ENCODE data around the gene MAML1.
"Not testable (repeated sequence)": the region's sequence is repeated elsewhere in the genome, so short reads cannot be mapped to it uniquely, and the experiment has no call there.

The MAML1 gene

GRCh38 chr5:179732412-179732917, at the start of gene MAML1:
Gene MAML1, plus strand, starts transcription at chr5:179732822. Its CDS starts 291 bp downstream, at chr5:179733113.
- peak; percentile 100 for DNase-seq

DNA sequence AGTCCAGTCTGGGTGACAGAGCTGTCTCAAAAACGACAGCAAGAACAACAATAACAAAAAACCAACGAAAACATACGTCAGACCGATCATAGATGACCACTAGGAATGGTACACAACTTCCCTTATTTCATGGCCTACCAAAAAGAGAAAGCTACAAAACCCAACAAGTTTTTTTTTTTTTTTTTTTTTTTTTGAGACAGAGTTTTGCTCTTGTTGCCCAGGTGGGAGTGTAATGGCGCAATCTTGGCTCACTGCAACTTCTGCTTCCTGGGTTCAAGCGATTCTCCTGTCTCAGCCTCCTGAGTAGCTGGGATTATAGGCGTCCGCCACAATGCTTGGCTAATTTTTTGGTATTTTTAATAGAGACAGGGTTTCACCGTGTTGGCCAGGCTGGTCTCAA, 43.4 kb upstream of the MAML1 start:
- DNase-seq: not testable (repeated sequence)

DNA sequence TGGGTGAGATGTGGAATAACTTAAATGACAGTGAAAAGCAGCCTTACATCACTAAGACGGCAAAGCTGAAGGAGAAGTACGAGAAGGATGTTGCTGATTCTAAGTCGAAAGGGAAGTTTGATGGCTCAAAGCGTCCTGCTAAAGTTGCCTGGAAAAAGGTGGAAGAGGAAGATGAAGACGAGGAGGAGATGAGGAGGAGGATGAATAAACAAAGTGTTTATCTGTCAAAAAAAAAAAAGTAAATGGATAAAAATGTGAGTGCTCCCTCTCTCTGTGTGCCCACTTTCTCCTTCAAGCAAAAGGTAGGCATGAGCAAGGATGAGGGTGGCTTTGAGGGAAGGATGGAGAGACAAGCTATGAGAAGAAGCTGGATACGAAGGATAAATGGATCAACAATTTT, 38.1 kb upstream of the MAML1 start:
- DNase-seq: no peak

DNA sequence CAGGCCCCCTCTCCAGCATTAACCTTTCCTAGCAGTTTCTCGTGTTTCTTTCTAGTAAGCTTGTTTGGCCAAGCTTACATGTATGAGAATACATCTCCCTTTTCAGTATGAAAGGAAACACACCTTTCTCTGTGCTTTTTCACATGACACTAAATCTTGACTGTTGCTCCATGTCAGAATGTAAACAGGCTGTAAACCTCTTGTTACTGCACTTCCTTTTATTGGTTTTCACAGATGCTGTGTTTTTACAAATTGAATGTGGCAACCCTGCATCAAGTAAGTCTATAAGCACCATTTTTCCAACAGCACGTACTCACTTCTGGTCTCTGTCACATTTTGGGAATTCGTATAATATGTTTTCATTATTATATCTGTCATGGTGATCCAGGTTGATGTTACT, 36.0 kb upstream of the MAML1 start:
- DNase-seq: no peak

- DNase-seq: no peak
Observed at GRCh38 chr5:179697108-179697507, 35.5 kb upstream of the MAML1 start.

DNA sequence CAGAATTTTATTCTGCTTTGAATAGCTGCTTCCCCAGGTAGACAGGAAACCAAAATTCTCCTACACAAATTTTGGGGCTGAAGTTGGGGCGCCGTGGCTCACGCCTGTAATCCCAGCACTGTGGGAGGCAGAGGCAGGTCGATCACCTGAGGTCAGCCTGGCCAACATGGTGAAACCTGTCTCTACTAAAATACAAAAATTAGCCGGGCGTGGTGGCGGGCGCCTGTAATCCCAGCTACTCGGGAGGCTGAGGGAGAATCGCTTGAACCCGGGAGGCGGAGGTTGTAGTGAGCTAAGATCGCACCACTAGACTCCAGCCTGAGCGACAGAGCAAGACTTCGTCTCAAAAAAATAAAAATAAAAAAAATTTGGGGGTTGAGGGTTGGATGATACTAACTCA, 35.1 kb upstream of the MAML1 start:
- DNase-seq: not testable (repeated sequence)

- peak; percentile 100 for DNase-seq
Observed at GRCh38 chr5:179697993-179698934, 34.4 kb upstream of the MAML1 start.

DNA sequence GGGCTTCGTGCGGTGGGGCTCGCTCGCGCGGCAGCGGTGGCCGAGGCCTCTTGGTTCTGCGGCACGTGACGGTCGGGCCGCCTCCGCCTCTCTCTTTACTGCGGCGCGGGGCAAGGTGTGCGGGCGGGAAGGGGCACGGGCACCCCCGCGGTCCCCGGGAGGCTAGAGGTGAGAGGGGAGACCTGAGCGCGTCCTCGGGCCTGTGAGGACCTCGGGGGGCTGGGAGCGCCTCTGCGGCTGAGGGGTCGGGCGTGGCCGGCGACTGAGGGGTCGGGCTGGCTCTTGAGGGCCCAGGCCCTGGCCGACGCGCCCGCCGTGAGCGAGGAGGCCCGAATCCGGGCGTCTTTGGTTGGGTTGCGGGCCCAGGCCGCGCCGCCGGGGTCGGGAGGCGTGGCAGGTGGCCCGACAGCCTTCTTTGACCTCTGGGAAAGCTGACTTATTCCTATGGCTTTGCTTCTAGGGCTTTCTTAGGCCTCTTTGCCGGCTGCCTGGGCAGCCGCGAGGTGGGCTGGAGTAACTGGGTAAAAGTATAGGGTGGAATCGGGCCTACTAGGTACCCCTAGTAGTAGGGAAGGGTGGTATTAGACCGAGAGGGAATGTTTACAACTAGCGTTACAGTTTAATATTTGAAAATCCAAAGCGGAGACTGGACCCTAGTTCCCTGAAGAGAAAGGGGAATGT, 33.5 kb upstream of the MAML1 start, which contains the start of gene CANX:
CANX (plus strand) TSS at position 33 of the 681 bp plus-strand sequence. CDS start 6,715 bp downstream, outside the sequence.
- DNase-seq: no peak

- peak; percentile 28 for DNase-seq
Observed at GRCh38 chr5:179699616-179700237, 32.9 kb upstream of the MAML1 start.

DNA sequence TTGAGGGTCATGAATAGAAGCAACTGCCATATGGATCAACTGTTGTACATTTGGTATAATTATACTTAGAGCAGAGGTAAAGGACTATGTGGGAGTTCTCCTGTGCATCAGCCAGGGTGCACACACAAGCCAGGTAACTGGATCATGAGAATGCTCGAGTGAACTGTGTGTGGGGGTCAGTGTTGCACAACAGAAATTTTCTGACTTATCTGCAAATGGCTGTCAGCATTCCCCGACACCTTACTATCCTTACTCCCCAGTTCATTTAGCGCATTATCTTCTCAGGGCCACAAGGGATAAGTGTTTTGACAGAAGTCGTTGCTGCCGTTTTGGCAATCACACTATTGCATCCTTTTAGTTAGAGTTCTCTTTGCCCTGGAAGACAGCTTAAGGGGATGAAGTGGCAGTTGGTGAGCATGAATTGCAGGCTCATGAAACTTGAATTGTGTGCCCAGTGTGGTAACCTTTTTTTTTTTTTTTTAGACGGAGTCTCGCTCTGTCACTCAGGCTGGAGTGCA, 32.2 kb upstream of the MAML1 start:
- DNase-seq: no peak

DNA sequence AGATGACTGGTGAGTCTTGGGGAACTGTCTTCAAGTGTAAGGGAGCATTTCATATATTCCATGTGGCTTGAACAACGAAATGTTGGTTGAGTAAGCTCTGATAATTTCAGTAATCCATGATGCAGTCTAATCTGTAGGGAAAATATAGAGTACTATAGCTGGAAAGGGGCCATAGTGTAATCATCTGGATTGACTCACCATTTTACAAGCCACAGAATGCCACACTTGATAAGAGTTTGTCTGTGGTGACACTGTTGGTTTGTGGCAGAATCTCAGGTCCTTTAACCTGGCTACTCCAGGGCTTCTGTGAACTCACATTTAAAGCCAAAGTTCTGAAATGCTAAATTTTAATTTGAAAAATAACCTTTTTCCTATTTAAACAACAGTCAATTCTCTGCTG, 16.3 kb upstream of the MAML1 start:
- no peak for DNase-seq

- no peak for DNase-seq
Observed at GRCh38 chr5:179720222-179720621, 12.4 kb upstream of the MAML1 start.

DNA sequence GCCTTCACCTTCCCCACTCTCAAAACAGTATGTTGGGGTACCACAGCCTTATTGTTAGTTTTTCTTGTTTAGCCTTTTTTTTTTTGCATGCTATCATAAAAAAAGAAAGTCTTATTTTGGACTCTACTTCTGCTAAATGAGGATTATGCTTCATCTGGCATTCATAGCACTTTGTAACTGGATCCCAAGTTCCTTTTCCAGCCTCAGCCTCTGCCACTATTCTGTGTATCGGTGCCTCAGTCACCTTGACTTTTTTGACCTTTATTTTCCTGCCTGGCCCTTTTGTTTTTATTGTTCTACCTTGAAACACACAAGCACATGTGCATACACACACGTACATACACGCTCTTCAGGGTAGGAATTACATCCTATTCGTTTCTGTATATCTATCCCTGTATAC, 8.5 kb upstream of the MAML1 start:
- DNase-seq: no peak

DNA sequence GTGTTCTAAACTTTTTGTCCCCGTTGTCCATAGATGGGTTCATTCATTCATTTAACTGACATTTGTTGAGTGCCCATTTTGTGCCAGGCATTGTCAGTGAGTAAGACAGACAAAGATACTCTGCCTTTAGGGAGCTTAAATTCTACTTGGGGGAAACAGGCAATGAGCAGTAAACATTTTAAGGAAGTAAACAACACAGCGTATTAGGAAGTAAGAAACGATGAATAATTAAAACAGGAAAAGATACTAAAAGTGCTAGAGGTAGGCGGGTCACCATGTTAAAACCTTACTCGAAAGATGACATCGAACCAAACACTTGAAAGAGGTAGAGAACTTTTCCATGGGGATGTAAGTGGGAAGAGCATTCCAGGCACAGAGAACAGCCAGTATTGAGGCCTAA, 5.5 kb upstream of the MAML1 start:
- no peak for DNase-seq

DNA sequence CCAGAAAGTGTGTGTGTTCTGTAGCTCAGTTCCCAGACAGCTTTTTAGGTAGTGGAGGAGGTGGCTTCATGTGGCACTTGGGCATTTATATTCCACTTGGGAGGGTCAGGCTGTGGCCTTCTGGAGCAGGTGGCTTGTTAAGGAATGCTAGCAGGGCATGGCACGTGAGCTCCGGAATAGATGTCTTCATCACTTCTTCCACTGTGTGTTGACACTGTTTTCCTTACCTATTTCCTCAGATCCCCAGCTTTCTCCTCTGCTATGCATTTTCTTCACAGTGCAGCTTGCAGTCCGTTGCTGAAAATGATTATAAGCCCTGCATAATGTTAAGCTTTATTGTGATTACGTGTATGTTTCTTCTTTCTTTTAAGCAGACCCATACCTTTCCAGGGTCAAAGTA, 3.3 kb upstream of the MAML1 start:
- no peak for DNase-seq

GRCh38 chr5:179729727-179730126, 2.9 kb upstream of the MAML1 start:
- no peak for DNase-seq

DNA sequence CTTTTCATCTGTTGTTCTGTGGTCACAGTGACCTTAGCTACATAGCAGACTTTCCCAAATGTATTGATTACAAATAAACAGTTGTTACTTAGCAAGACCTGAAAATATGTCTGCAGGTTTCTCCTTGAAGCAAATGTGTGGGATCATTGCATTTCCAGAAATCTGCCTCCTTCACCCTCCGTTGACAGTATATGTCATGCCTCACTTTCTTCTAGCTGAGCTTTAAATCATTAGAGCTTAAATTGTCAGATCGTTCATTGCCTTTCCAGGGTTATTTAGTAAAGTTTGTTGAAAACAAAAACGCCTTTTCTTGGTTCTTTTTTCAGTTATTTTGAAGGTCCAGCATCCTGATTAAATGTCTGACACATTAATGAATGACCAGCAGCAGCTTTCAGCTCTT, 2.3 kb upstream of the MAML1 start:
- no peak for DNase-seq

- no peak for DNase-seq
Observed at GRCh38 chr5:179730852-179731251, 1.8 kb upstream of the MAML1 start.

DNA sequence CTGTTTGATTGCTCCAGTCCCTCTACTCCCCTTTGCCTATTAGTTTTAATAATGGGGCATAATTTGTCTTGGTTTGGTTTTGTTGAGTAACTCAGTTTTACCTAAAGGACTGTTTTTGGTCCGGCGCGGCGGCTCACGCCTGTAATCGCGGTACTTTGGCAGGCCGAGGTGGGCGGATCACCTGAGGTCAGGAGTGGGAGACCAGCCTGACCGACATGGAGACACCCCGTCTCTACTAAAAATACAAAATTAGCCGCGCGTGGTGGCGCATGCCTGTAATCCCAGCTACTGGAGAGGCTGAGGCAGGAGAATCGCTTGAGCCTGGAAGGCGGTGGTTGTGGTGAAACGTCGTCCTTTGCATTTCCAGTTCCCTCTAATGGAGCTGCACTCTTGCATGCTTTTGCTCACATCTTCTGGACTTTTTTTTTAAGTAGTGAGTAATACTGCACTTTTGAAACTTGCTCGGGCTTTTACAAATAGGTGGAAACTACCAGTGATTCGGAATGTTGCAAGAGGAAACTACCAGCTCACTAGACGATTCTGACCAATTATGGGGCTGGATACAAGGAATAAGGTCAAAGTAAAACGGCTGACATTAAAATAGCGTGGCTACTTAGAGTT, 721 bp upstream of the MAML1 start:
- DNase-seq: no peak

GRCh38 chr5:179732918-179733771, 523 bp downstream of the MAML1 start:
- peak; percentile 12 for DNase-seq

DNA sequence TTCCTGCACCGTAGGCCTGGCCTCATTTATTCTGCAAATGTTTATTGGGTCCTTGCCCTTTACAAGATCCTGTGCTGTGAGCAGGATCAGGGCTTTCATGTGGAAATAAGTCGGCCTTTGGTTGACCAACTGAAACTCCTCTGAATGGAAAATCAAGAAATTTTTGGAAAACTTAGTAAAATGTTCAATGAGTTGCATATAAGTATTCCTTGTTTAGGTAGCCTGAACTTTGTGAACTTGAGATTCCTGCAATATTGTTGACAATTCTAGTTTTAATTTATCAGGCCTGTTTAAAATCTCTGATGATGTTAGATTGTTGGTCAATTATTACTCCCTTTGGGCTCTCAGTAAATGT, 1.1 kb downstream of the MAML1 start:
- DNase-seq: no peak

All from CD4-positive, alpha-beta T cell treated with Interleukin-10 for 1 hour (primary cell).